HT1080 (cell line): Measurements from ENCODE around the gene AFAP1. TPM values are rescaled to one million over a fixed set of nuclear protein-coding genes. Genes with fewer than 3 reads are reported as not detected.

ENCODE experiments used
- DNase-seq: peaks from one replicate; pipeline ENCODE4 v3.0.0-alpha.2; 2015; ENCODE audit warnings: low read depth
- total RNA-seq: library from RNA; depleted of rRNA; stranded (reverse); fragments of >200 nt; shearing (Covaris generic); gene quantifications from 2 replicates; pipeline ENCODE4 v1.2.3, GENCODE V29; 2014

The AFAP1 gene
- total RNA-seq, 1 experiment from 2014 or later, result 11.3 TPM

- DNase-seq, result no peak
These were observed 180.4 kb downstream of the AFAP1 start for GRCh38 chr4:7759216-7759615.

GRCh38 chr4:7758476-7758875 is 181.2 kb downstream of the AFAP1 start:
- no peak for DNase-seq

GRCh38 chr4:7757501-7758471 is 181.9 kb downstream of the AFAP1 start:
- DNase-seq, result no peak

- DNase-seq, result no peak
These were observed 182.9 kb downstream of the AFAP1 start for GRCh38 chr4:7756561-7757355.

GRCh38 chr4:7756071-7756470 is 183.6 kb downstream of the AFAP1 start:
- no peak for DNase-seq

GRCh38 chr4:7755561-7755960 is 184.1 kb downstream of the AFAP1 start:
- DNase-seq, result no peak

GRCh38 chr4:7754565-7755262 is 184.9 kb downstream of the AFAP1 start:
- no peak for DNase-seq

- DNase-seq, result no peak
These were observed 185.7 kb downstream of the AFAP1 start for GRCh38 chr4:7753931-7754465.

- no peak for DNase-seq
These were observed 186.4 kb downstream of the AFAP1 start for GRCh38 chr4:7753271-7753670.

GRCh38 chr4:7752649-7753048 is 187.0 kb downstream of the AFAP1 start:
- DNase-seq, result no peak

GRCh38 chr4:7750972-7751371 is 188.7 kb downstream of the AFAP1 start:
- DNase-seq, result no peak

- no peak for DNase-seq
These were observed 189.1 kb downstream of the AFAP1 start for GRCh38 chr4:7750523-7750922.

- DNase-seq, result no peak
These were observed 192.1 kb downstream of the AFAP1 start for GRCh38 chr4:7747566-7747965.

- no peak for DNase-seq
These were observed 192.6 kb downstream of the AFAP1 start for GRCh38 chr4:7747062-7747385.

- no peak for DNase-seq
These were observed 193.2 kb downstream of the AFAP1 start for GRCh38 chr4:7746351-7747061.

- DNase-seq, result no peak
These were observed 194.3 kb downstream of the AFAP1 start for GRCh38 chr4:7745301-7745885.

- DNase-seq, result no peak
These were observed 195.4 kb downstream of the AFAP1 start for GRCh38 chr4:7744142-7744804.

GRCh38 chr4:7742807-7743280 is 196.8 kb downstream of the AFAP1 start:
- no peak for DNase-seq

GRCh38 chr4:7741946-7742806 is 197.5 kb downstream of the AFAP1 start:
- no peak for DNase-seq
